Measurements from ENCODE around the gene GPR89A. TPM values are rescaled to one million over a fixed set of nuclear protein-coding genes. Genes with fewer than 3 reads are reported as not detected.

Gene GPR89A
- polyA plus RNA-seq, 1 donor (not counting 4 experiments of a cell fraction or from before 2014, with no cell fraction given), result 22.8 TPM

GRCh38 chr1:145695821-145696629 lies 88.2 kb downstream of the GPR89A start:
- H3K9ac ChIP-seq (ENCODE audit: control insufficient read depth, extremely low read depth, insufficient read depth, low read length), result no peak overlapping the region
- no peaks in the 10 kb centered on the region for H3K79me2 ChIP-seq (ENCODE audit: control insufficient read depth, insufficient read depth, low read length)
- DNase-seq (ENCODE audit: low read depth, low spot score) (no peak), FAIRE-seq (no peak)
- H2AFZ ChIP-seq (ENCODE audit: control insufficient read depth, low read length), result no peak overlapping the region
- H3K4me2 ChIP-seq (ENCODE audit: control insufficient read depth, extremely low read depth, insufficient read depth, low read depth, low read length), result no peak overlapping the region
- H4K20me1 ChIP-seq (ENCODE audit: control insufficient read depth, extremely low read depth, insufficient read depth, low read length), result no peaks in the 10 kb centered on the region
- no peaks in the 10 kb centered on the region for H3K9me3 ChIP-seq (ENCODE audit: control insufficient read depth, low read depth, low read length)
- H3K36me3 ChIP-seq (ENCODE audit: control insufficient read depth in 2 of 2, extremely low read depth in 1 of 2, insufficient read depth in 2 of 2, low read length in 2 of 2), result no peaks in the 10 kb centered on the region
- H3K4me1 ChIP-seq (ENCODE audit: control insufficient read depth, extremely low read depth, insufficient read depth, low read length), result peaks cover 5% of the 10 kb centered on the region
- H3K27ac ChIP-seq (ENCODE audit: control insufficient read depth, insufficient read depth, low read length), result no peak overlapping the region
- TF ChIP-seq EZH2 (IDR thresholded peaks at IDR 0.05; ENCODE audit: low read length), result no peak
- TF ChIP-seq, protein P1, sequence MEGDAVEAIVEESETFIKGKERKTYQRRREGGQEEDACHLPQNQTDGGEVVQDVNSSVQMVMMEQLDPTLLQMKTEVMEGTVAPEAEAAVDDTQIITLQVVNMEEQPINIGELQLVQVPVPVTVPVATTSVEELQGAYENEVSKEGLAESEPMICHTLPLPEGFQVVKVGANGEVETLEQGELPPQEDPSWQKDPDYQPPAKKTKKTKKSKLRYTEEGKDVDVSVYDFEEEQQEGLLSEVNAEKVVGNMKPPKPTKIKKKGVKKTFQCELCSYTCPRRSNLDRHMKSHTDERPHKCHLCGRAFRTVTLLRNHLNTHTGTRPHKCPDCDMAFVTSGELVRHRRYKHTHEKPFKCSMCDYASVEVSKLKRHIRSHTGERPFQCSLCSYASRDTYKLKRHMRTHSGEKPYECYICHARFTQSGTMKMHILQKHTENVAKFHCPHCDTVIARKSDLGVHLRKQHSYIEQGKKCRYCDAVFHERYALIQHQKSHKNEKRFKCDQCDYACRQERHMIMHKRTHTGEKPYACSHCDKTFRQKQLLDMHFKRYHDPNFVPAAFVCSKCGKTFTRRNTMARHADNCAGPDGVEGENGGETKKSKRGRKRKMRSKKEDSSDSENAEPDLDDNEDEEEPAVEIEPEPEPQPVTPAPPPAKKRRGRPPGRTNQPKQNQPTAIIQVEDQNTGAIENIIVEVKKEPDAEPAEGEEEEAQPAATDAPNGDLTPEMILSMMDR (optimal IDR thresholded peaks at IDR 0.05 in 1 of 3, IDR thresholded peaks at IDR 0.05 in 1 of 3, conservative IDR thresholded peaks at IDR 0.05 in 1 of 3; ENCODE audit: extremely low read depth in 1 of 3, insufficient read depth in 2 of 3, low read length in 3 of 3), result no peak
- no peaks in the 10 kb centered on the region for H3K27me3 ChIP-seq (ENCODE audit: control insufficient read depth, extremely low read depth, insufficient read depth, low read length)
- no peaks in the 10 kb centered on the region for H3K9me1 ChIP-seq (ENCODE audit: control insufficient read depth, extremely low read depth, insufficient read depth, low read length)
- dilution Hi-C loops (cut with MboI; ENCODE audit: extremely low pct_ligation_motif_present, low sequenced_read_pairs), result no loop called here
- no peak overlapping the region for H3K4me3 ChIP-seq (ENCODE audit: control insufficient read depth in 2 of 3, extremely low read depth in 1 of 3, insufficient read depth in 2 of 3, low read depth in 1 of 3, low read length in 3 of 3)

DNA sequence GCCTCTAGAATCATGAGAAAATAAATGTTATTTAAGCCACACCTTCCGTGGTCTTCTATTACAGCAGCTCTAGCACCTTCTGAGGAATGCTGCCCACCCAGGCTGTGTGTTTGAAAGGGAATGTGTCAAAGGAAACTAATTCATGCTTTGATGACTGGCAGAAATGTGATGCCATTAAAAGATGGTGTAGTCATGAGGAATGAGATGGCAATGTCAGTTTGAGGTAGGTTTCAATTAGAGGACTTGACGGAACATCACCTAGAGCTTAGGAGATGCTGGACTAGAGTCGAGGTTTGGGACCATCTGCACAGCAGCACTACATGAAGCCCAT lies 88.8 kb downstream of the GPR89A start:
- Histone ChIP-seq H3K4me3 (ENCODE audit: control insufficient read depth in 2 of 3, extremely low read depth in 1 of 3, insufficient read depth in 2 of 3, low read depth in 1 of 3, low read length in 3 of 3) (no peak overlapping the region), H3K9me1 (ENCODE audit: control insufficient read depth, extremely low read depth, insufficient read depth, low read length) (no peaks in the 10 kb centered on the region), H3K79me2 (ENCODE audit: control insufficient read depth, insufficient read depth, low read length) (no peaks in the 10 kb centered on the region), H4K20me1 (ENCODE audit: control insufficient read depth, extremely low read depth, insufficient read depth, low read length) (no peaks in the 10 kb centered on the region), H3K36me3 (ENCODE audit: control insufficient read depth in 2 of 2, extremely low read depth in 1 of 2, insufficient read depth in 2 of 2, low read length in 2 of 2) (no peaks in the 10 kb centered on the region), H3K4me2 (ENCODE audit: control insufficient read depth, extremely low read depth, insufficient read depth, low read depth, low read length) (no peak overlapping the region), H2AFZ (ENCODE audit: control insufficient read depth, low read length) (no peak overlapping the region), H3K27me3 (ENCODE audit: control insufficient read depth, extremely low read depth, insufficient read depth, low read length) (no peaks in the 10 kb centered on the region), H3K9ac (ENCODE audit: control insufficient read depth, extremely low read depth, insufficient read depth, low read length) (no peak overlapping the region), H3K4me1 (ENCODE audit: control insufficient read depth, extremely low read depth, insufficient read depth, low read length) (no peaks in the 10 kb centered on the region), H3K27ac (ENCODE audit: control insufficient read depth, insufficient read depth, low read length) (no peak overlapping the region), H3K9me3 (ENCODE audit: control insufficient read depth, low read depth, low read length) (no peaks in the 10 kb centered on the region)
- no peak for DNase-seq (ENCODE audit: low read depth, low spot score)
- TF ChIP-seq, protein P1 (optimal IDR thresholded peaks at IDR 0.05 in 1 of 3, IDR thresholded peaks at IDR 0.05 in 1 of 3, conservative IDR thresholded peaks at IDR 0.05 in 1 of 3; ENCODE audit: extremely low read depth in 1 of 3, insufficient read depth in 2 of 3, low read length in 3 of 3), result no peak
- TF ChIP-seq EZH2 (IDR thresholded peaks at IDR 0.05; ENCODE audit: low read length), result no peak
- dilution Hi-C loops (cut with MboI; ENCODE audit: extremely low pct_ligation_motif_present, low sequenced_read_pairs), result no loop called here
- no peak for FAIRE-seq

Measured in keratinocyte (primary cell).